ENCODE results near the gene CORO1C. TPM values are rescaled to one million over a fixed set of nuclear protein-coding genes. Genes with fewer than 3 reads are reported as not detected.

The CORO1C gene
- total RNA-seq, 1 donor from 2014 or later = 391 TPM

GRCh38 chr12:108647585-108648287 lies 83.6 kb downstream of the CORO1C start:
- Histone ChIP-seq H4K20me1 (ENCODE audit: insufficient read depth, low read length) (peaks cover 23% of the 10 kb centered on the region), H3K4me2 (ENCODE audit: low read length) (no peak overlapping the region), H2AFZ (ENCODE audit: low read depth, low read length) (no peak overlapping the region), H3K4me1 (ENCODE audit: insufficient read depth, low read length) (peaks cover 41% of the 10 kb centered on the region), H3K36me3 (ENCODE audit: insufficient read depth, low read length) (peaks cover 72% of the 10 kb centered on the region), H3K27me3 (ENCODE audit: insufficient read depth, low read length) (no peaks in the 10 kb centered on the region), H3K79me2 (ENCODE audit: insufficient read depth, low read length) (peaks cover 44% of the 10 kb centered on the region), H3K9ac (ENCODE audit: low read length) (no peak overlapping the region), H3K27ac (ENCODE audit: low read depth, low read length) (peak overlapping the region; percentile 89), H3K9me3 (ENCODE audit: insufficient read depth, low read depth, low read length) (no peaks in the 10 kb centered on the region), H3K4me3 (ENCODE audit: insufficient read depth, low read depth, low read length) (no peak overlapping the region)
- H3K9me3 Mint-ChIP-seq (ENCODE audit: unreplicated experiment) = no peaks in the 10 kb centered on the region
- FAIRE-seq (no peak), DNase-seq (ENCODE audit: low read depth) (no peak)
- H3K27ac Mint-ChIP-seq (ENCODE audit: unreplicated experiment) = peak overlapping the region; percentile 12
- H3K4me3 Mint-ChIP-seq (ENCODE audit: unreplicated experiment) = peak overlapping the region; percentile 20
- TF ChIP-seq EZH2 (IDR thresholded peaks at IDR 0.05; ENCODE audit: insufficient read depth, low read length) = no peak
- TF ChIP-seq, protein P1, sequence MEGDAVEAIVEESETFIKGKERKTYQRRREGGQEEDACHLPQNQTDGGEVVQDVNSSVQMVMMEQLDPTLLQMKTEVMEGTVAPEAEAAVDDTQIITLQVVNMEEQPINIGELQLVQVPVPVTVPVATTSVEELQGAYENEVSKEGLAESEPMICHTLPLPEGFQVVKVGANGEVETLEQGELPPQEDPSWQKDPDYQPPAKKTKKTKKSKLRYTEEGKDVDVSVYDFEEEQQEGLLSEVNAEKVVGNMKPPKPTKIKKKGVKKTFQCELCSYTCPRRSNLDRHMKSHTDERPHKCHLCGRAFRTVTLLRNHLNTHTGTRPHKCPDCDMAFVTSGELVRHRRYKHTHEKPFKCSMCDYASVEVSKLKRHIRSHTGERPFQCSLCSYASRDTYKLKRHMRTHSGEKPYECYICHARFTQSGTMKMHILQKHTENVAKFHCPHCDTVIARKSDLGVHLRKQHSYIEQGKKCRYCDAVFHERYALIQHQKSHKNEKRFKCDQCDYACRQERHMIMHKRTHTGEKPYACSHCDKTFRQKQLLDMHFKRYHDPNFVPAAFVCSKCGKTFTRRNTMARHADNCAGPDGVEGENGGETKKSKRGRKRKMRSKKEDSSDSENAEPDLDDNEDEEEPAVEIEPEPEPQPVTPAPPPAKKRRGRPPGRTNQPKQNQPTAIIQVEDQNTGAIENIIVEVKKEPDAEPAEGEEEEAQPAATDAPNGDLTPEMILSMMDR (IDR thresholded peaks at IDR 0.05; ENCODE audit: insufficient read depth, low read depth, low read length) = no peak
- H3K27me3 Mint-ChIP-seq (ENCODE audit: low read depth, unreplicated experiment) = no peaks in the 10 kb centered on the region
- H3K36me3 Mint-ChIP-seq (ENCODE audit: low read depth, unreplicated experiment) = peaks cover 32% of the 10 kb centered on the region
- peaks cover 62% of the 10 kb centered on the region for H3K4me1 Mint-ChIP-seq (ENCODE audit: low read depth, unreplicated experiment)

- peaks cover 32% of the 10 kb centered on the region for H3K36me3 Mint-ChIP-seq (ENCODE audit: low read depth, unreplicated experiment)
- no peaks in the 10 kb centered on the region for H3K27me3 ChIP-seq (ENCODE audit: insufficient read depth, low read length)
- H3K27ac ChIP-seq (ENCODE audit: low read depth, low read length) = peak overlapping the region; percentile 6
- FAIRE-seq = no peak
- TF ChIP-seq, protein P1 (IDR thresholded peaks at IDR 0.05; ENCODE audit: insufficient read depth, low read depth, low read length) = peak; percentile 11
- TF ChIP-seq EZH2 (IDR thresholded peaks at IDR 0.05; ENCODE audit: insufficient read depth, low read length) = no peak
- peaks cover 27% of the 10 kb centered on the region for H4K20me1 ChIP-seq (ENCODE audit: insufficient read depth, low read length)
- peaks cover 43% of the 10 kb centered on the region for H3K4me1 ChIP-seq (ENCODE audit: insufficient read depth, low read length)
- H3K4me3 Mint-ChIP-seq (ENCODE audit: unreplicated experiment) = peak overlapping the region; percentile 3
- no peak overlapping the region for H3K4me3 ChIP-seq (ENCODE audit: insufficient read depth, low read depth, low read length)
- no peaks in the 10 kb centered on the region for H3K27me3 Mint-ChIP-seq (ENCODE audit: low read depth, unreplicated experiment)
- no peak overlapping the region for H3K4me2 ChIP-seq (ENCODE audit: low read length)
- peaks cover 36% of the 10 kb centered on the region for H3K79me2 ChIP-seq (ENCODE audit: insufficient read depth, low read length)
- H3K9me3 ChIP-seq (ENCODE audit: insufficient read depth, low read depth, low read length) = no peaks in the 10 kb centered on the region
- peak; percentile 45 for DNase-seq (ENCODE audit: low read depth)
- no peak overlapping the region for H2AFZ ChIP-seq (ENCODE audit: low read depth, low read length)
- H3K9me3 Mint-ChIP-seq (ENCODE audit: unreplicated experiment) = no peaks in the 10 kb centered on the region
- H3K9ac ChIP-seq (ENCODE audit: low read length) = no peak overlapping the region
- peaks cover 62% of the 10 kb centered on the region for H3K4me1 Mint-ChIP-seq (ENCODE audit: low read depth, unreplicated experiment)
- H3K27ac Mint-ChIP-seq (ENCODE audit: unreplicated experiment) = peak overlapping the region; percentile 13
- H3K36me3 ChIP-seq (ENCODE audit: insufficient read depth, low read length) = peaks cover 64% of the 10 kb centered on the region
Measured at GRCh38 chr12:108646600-108647579, 84.4 kb downstream of the CORO1C start.

Data from astrocyte (in vitro differentiated cells and primary cell).